D721Med (cell line): ENCODE data around the gene DCDC2C.

Experiments used
- DNase-seq: peaks from one replicate; pipeline ENCODE4 v3.0.0; 2011; ENCODE audit warnings: low spot score; ENCODE audit not compliant: insufficient read length
- FAIRE-seq: peaks from 2 replicates; lab custom pipeline; 2011; peaks lifted over from hg19 to GRCh38; lab: Jason Lieb, UNC
- TF ChIP-seq, protein P1 (sequence below): IDR thresholded peaks from 2 replicates; pipeline ENCODE4 v1.5.1; 2012; ENCODE audit warnings: mild to moderate bottlenecking, control low read depth; ENCODE audit not compliant: insufficient read depth; ENCODE audit errors: missing control alignments

Gene DCDC2C

DNA sequence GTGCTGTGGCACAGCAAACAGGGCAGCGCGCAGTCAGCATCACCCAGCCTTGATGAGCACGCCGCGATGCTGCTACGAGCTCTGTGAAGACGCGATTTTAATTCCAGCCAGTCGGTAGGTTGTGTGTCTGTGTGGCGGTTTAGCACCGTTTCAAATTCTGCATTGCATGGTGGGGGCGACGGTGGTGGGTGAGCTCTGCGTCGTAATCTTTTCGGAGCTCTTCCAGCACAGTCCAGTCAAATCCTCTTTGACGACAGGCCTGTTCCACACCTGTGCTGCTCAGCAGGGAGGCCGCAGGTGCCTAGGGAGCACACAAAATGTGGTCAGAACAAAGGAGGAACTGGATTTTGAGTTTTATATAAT, 36.8 kb upstream of the DCDC2C start:
- TF ChIP-seq, protein P1, sequence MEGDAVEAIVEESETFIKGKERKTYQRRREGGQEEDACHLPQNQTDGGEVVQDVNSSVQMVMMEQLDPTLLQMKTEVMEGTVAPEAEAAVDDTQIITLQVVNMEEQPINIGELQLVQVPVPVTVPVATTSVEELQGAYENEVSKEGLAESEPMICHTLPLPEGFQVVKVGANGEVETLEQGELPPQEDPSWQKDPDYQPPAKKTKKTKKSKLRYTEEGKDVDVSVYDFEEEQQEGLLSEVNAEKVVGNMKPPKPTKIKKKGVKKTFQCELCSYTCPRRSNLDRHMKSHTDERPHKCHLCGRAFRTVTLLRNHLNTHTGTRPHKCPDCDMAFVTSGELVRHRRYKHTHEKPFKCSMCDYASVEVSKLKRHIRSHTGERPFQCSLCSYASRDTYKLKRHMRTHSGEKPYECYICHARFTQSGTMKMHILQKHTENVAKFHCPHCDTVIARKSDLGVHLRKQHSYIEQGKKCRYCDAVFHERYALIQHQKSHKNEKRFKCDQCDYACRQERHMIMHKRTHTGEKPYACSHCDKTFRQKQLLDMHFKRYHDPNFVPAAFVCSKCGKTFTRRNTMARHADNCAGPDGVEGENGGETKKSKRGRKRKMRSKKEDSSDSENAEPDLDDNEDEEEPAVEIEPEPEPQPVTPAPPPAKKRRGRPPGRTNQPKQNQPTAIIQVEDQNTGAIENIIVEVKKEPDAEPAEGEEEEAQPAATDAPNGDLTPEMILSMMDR = no peak
- FAIRE-seq (no peak), DNase-seq (no peak)

DNA sequence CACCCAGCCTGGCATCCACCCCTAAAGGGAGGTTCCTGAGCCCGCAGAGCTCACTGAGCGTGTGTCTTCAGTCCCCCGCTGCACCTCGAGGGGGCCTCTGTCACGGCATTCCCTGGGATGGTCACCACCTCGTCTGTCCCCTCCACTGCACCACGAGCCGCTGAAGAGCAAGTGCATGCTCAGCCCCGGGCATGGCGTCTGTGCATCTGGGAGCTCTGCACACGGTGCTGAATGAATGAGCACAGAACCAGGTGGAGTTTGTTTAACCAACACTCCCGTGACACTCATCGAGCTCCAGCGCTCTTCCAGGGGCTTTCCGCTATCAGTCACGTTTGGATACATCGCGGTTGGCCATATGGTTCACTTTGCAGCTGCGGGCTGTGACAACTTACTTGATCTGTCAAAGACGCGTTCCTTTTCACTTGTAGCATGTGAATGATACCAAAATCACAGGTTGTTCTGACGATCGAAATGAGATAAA, 36.2 kb upstream of the DCDC2C start:
- FAIRE-seq (no peak), DNase-seq (no peak)
- TF ChIP-seq, protein P1 = no peak

DNA sequence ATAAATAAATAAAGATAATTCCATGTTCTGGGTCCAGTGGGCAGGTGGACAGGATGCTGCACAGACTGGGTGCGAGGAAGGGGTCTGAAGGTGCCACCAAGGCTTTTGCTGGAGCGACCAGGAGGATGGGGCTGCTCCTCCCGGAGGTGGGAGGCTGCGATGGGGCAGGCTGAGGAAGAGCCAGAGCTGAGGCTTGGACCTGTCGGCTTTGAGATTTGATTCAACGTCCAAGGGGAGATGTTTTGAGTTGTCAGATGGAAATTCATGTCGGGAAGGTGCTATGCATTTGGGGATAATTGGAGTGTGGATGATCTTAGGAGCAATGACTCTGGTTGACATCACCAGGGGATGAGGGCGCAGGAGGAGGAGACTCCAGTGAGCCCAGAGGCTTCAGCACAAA, 33.7 kb upstream of the DCDC2C start:
- FAIRE-seq (no peak), DNase-seq (no peak)
- TF ChIP-seq, protein P1 = no peak

DNA sequence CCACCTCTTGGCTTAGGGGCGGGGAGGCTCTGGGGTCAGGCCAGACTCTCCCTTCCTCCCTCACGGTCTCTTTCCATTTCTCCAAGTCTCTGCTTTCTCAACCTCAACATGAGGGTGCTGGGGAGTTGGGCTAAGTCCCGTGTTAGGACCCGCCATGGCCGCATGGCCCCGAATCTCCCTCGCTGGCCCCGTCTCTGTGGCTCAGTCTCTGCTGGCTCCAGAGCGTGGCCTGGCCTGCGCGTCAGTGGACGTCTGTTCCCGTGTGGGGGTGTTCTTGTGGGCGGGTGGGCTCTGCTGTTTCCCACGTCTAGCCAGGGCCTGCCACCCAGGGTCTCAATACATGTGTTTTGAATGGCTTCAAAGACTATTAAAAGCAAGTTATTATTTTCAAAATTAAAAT, 33.0 kb upstream of the DCDC2C start:
- FAIRE-seq (no peak), DNase-seq (no peak)
- TF ChIP-seq, protein P1 = no peak

DNA sequence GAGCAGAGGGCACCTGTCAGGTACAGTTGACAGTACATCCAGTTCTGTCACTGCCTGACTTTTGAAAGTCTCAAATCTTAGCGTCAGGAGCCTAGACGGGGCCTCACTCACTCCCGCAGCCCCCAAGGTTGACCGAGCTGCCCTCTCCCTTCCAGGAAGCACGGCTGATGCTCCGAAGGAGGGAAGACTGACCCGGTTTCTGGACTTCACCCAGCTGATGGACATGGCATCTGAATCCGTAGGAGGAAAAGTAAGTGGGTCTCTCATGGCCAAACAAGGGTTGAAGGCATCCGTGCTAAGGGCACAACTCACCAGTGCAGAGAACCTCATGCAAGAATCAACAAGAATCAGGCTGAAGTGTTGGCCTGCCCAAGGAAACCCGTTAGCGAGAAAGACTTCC, 32.4 kb upstream of the DCDC2C start:
- FAIRE-seq = no peak
- no peak for DNase-seq
- TF ChIP-seq, protein P1 = no peak

DNA sequence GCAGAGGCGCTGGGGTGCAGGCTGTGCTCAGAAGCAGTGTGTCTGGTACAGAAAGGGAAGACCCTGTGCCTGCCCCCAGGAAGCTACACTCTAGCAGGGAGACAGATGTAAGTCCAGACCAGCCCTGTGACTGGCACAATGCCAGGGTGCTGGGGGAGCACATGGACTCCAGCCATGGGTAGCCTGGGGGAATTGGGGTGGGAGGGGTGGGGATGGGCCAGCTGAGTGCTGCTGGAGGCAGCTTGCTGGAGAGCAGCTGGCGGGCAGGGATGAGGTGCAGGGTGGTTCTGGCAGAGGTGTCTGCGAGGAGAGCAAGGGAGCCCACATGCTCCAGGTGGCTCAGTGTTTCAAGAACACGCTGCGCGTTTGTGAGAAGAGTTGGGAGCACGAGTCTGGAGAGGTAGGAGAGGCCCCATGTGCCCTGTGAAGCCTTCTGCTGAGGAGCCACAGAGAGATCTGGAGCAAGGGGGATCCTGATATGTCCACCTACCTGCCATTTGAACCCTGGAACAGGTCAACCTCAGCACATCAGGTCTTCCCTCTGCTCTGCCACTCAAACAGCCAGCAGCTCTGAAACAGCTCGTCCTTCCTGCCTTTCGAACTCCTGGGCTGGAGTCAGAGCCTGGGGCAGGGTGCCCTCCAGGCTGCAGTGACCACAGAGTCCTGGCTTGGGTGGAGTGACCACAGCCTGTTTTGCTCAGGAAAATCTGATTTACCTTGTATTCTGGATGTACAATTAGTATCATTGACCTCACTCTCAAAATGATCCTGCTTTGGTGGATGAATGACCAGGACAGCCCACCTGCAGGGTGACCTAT, 30.3 kb upstream of the DCDC2C start:
- FAIRE-seq = no peak
- no peak for DNase-seq
- TF ChIP-seq, protein P1 = no peak
